ENCODE results near the gene MAGEA2B. TPM values are rescaled to one million over a fixed set of nuclear protein-coding genes. Genes with fewer than 3 reads are reported as not detected.

The MAGEA2B gene
- total RNA-seq (2022; extraction: Qiagen RNA extraction; ENCODE audit: low read depth), result not detected in 5 replicates

GRCh38 chrX:152713815-152714787, at the start of gene MAGEA2B:
Gene MAGEA2B, plus strand, starts transcription at chrX:152714628. Its CDS starts 2,479 bp downstream, at chrX:152717107.

GRCh38 chrX:152697952-152698931, 16.2 kb upstream of the MAGEA2B start, which contains the start of gene MAGEA3:
Gene MAGEA3, plus strand, starts transcription at chrX:152698794. Its CDS starts 2,039 bp downstream, at chrX:152700833.

GRCh38 chrX:152709173-152709572, 5.3 kb upstream of the MAGEA2B start, which contains the start of gene CSAG2:
Gene CSAG2, minus strand, starts transcription at chrX:152709273. Its CDS starts 161 bp downstream, at chrX:152709112.

GRCh38 chrX:152733261-152733975, 19.0 kb downstream of the MAGEA2B start, which contains the start of the genes CSAG1 and MAGEA12:
Gene CSAG1, minus strand, starts transcription at chrX:152733721. Its CDS starts 1,261 bp downstream, at chrX:152732460.
Gene MAGEA12, plus strand, starts transcription at chrX:152733757. Its CDS starts 2,405 bp downstream, at chrX:152736162.

GRCh38 chrX:152753686-152754650, 39.5 kb downstream of the MAGEA2B start, which contains the start of gene MAGEA2:
Gene MAGEA2, minus strand, starts transcription at chrX:152753842. Its CDS starts 2,479 bp downstream, at chrX:152751363.

GRCh38 chrX:152758918-152759317, 44.5 kb downstream of the MAGEA2B start, which contains the start of gene CSAG3:
Gene CSAG3, plus strand, starts transcription at chrX:152759218.

Other genes with a start within 250 kb of the MAGEA2B start
- 0.14 to 0.32 TPM (median 0.23 TPM) in 5 replicates for gene GABRQ, start 76.7 kb upstream of the MAGEA2B start, total RNA-seq (2022; extraction: Qiagen RNA extraction; ENCODE audit: low read depth)
- 2.9 to 4.3 TPM (median 3.1 TPM) in 5 replicates for gene MAGEA3, start 15.8 kb upstream of the MAGEA2B start, total RNA-seq (2022; extraction: Qiagen RNA extraction; ENCODE audit: low read depth)
- gene CSAG2, start 5.4 kb upstream of the MAGEA2B start, total RNA-seq (2022; extraction: Qiagen RNA extraction; ENCODE audit: low read depth), result not detected in 5 replicates
- gene CSAG1, start 19.1 kb downstream of the MAGEA2B start, total RNA-seq (2022; extraction: Qiagen RNA extraction; ENCODE audit: low read depth), result 0.18 to 0.37 TPM (median 0.27 TPM) in 4 of 5 replicates, not detected in the other
- gene MAGEA12, start 19.1 kb downstream of the MAGEA2B start, total RNA-seq (2022; extraction: Qiagen RNA extraction; ENCODE audit: low read depth), result 0.08 to 0.19 TPM (median 0.16 TPM) in 5 replicates
- 0.09 to 0.22 TPM in 2 of 5 replicates, not detected in the others for gene MAGEA2, start 39.2 kb downstream of the MAGEA2B start, total RNA-seq (2022; extraction: Qiagen RNA extraction; ENCODE audit: low read depth)
- gene CSAG3, start 44.6 kb downstream of the MAGEA2B start, total RNA-seq (2022; extraction: Qiagen RNA extraction; ENCODE audit: low read depth), result not detected in 5 replicates
- 10.7 to 13.3 TPM (median 12.0 TPM) in 5 replicates for gene MAGEA6, start 55.1 kb downstream of the MAGEA2B start, total RNA-seq (2022; extraction: Qiagen RNA extraction; ENCODE audit: low read depth)
- 67.3 to 86.2 TPM (median 72.3 TPM) in 5 replicates for gene CETN2, start 116.1 kb downstream of the MAGEA2B start, total RNA-seq (2022; extraction: Qiagen RNA extraction; ENCODE audit: low read depth)
- 40.6 to 47.6 TPM (median 44.0 TPM) in 5 replicates for gene NSDHL, start 116.4 kb downstream of the MAGEA2B start, total RNA-seq (2022; extraction: Qiagen RNA extraction; ENCODE audit: low read depth)
- 5.8 to 7.5 TPM (median 6.8 TPM) in 5 replicates for gene ZNF185, start 183.4 kb downstream of the MAGEA2B start, total RNA-seq (2022; extraction: Qiagen RNA extraction; ENCODE audit: low read depth)

All from A549 treated with CpdA at 1 μM for 4 hours (cell line).